ENCODE results near the gene COBL.

The COBL gene

DNA sequence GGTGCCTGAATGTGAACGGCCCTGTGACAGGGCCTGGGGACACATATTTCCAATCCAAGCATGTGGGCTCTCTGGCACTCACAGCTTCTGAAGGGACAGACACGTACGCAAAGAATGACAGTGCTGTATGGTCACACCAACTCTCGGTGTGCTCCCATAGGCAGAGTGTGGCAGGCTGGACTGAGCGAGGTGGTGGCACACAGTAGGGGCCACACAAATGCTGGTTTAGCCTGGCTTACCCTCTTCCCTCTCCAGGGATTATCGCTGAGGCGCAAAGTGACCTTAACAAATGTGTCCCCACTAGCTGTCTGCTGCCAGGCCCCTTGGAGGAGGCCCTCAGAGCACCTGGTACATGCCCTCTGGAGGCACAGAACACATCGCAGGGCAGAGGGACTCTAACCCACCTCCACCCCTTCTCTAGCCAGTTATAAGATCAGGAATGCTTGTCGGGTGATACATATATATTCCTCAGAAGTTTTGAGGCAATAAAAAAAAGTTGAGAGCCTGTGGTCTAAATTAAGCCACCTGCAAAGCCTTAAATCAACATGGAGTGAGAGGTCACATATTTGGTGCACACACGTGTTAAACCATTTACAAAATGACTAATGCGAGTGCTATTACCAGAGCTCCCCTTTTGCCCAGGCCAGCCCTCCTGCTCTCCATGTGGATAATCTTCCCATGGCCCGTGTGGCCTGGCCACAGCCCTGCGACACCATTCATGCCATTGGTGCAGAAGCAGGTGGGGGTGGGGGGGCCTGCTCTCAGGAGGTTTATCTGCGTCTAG lies 271.1 kb downstream of the COBL start:
- no peak for DNase-seq (ENCODE audit: low spot score)

DNA sequence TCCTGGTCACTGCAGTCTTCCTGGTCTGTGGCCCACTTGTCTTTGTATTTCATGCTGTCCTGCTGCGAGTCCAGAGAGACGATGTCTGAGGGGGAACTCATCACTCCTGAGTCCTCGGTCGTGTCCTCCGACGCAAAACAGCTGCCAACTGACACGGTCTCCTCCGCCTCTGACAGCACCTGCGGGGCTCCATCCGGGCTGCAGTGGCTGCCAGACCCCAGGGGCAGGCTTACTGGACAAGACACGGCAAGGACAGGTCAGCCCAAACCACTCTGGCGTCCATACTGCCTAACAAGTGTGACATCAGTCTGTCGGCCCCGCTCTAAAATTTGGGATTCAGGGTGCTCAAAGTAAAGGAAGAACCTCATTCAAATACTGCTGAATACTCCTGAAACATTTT lies 273.1 kb downstream of the COBL start:
- DNase-seq (ENCODE audit: low spot score), result no peak

DNA sequence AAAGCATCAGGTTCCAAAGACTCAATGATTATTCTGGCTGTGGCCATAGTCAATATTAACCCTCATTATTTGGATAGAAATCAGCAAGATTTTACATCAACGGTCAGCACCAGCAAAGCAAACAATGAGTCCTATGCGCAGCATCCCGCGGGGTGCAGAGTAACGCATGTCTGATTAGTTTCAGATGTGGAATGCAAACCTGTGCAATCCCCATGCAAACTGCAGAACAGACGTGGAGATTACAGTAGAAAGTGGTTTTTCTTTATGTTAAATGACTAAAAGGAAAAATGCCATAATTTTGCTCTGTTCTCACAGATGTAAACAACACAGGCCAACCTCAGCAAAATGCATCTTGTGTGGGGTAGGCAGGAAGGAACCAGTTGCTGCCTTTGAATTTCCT lies 275.8 kb downstream of the COBL start:
- DNase-seq (ENCODE audit: low spot score), result no peak

- no peak for DNase-seq (ENCODE audit: low spot score)
Observed at GRCh38 chr7:51038573-51038972, 278.0 kb downstream of the COBL start.

- DNase-seq (ENCODE audit: low spot score), result no peak
Observed at GRCh38 chr7:51035716-51036115, 280.9 kb downstream of the COBL start.

DNA sequence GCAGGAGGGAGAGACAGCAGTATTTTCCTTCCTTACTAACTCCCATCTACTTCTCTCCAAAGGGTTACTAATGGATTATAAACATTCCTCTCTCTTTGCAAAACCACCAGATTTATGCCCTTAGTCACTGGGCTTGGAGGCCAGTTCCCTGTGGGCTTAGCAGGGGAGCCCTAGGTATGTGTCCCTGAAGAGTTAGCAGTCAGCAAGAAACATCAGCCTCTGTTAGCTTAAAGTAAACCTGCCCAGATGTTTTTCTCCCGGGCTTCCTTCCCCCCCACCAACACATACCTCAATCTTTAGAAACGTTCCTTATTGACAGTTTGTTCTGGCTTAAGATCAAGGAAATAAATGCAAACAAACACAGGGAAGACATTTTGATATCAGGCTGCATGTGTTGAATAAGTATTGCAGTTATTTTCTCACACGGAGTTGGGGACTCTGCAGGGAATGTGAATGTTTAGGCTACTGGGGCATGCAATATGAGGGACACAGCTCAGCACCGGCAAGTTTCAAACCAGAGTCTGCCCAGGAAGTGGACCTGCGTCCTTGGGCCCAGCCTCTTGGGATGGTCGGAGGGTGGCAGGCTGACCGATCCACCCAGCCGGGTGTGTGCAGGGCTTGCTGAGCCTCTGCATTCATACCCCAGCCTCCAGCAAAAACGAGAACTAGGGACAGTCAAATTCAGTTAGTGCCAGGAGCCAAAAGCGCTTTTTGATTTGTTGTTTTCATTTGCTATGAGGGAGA lies 281.9 kb downstream of the COBL start:
- no peak for DNase-seq (ENCODE audit: low spot score)

DNA sequence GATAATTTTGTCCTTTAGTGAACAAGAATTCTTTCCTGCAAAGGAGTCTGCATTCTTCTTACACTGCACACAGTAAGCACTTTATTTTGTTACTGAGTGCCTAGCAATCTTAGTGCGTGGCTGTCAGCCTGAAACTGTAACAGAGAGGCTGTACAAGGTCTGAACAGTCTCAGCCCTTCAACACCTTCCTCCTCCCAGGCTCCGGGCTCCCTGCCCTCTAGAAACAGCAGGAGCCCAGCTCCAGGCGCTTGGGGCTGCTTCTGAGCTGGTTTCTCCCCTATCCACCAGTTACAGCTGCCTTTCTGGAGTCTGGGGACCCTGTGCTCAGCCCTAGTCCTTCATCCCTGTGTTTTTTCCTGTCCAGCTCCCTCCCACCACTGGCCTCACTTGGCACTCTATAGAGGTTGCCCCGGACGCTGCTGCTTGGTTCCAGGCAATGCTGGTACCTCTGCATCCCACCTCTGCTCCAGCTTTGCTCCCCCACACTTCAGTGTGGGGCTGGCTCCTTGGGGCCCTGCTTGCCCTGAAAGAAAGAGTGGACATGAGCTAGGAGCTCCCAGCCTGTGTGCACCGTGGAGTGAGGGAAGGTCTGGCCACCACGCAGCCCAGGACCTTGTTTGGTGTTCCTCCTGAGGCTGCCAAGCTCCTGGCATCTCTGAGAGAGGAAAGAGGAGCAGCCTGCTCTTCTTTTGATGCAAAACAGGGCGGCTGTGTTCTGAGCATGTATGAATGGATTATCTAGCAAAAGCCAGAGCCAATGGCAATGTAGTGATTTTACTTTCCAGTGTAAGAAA lies 282.7 kb downstream of the COBL start:
- DNase-seq (ENCODE audit: low spot score), result no peak

- DNase-seq (ENCODE audit: low spot score), result no peak
Observed at GRCh38 chr7:51031791-51032515, 284.7 kb downstream of the COBL start.

DNA sequence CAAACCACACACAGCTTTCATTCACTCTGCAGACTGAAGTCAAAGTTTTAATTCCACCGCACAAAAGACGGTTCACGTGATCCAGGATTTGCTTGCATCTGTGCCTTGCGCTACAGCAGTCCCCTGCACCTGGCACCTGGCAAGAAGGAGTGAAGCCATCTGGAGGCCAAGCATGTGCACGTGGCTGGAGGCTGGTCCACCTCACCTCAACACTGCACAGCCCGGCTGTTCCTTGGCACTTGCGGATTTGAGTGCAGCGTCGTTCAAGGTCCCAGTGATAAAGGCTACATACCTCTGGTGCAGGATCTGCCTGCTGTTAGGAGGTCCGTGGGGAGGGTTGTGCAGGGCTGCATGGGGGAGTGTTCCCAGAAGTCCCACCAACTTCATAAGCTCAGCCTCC lies 285.4 kb downstream of the COBL start:
- DNase-seq (ENCODE audit: low spot score), result no peak

DNA sequence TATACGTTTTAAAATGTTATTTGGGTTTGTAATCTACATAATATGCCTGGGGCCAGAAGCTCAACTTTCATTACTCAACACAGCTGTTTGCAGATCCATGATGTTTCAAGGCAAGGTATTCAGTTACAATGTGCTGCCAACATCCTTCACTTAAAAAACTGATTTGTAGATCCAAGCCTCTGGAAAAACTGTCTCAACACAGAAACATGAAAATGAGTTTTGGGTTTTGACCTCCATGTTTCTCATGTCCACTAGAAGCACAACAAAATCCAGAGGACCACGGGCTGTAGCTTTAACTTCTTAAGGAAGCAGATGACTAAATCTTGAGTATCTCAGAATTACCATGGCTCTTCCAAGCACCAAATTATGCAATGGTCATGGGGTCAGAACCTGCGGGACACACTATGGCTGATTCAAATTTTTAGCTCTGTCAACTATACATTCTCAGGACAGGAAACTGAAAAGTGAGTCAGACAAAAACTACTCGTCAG lies 286.9 kb downstream of the COBL start:
- DNase-seq (ENCODE audit: low spot score), result no peak

- DNase-seq (ENCODE audit: low spot score), result no peak
Observed at GRCh38 chr7:51029131-51029530, 287.5 kb downstream of the COBL start.

DNA sequence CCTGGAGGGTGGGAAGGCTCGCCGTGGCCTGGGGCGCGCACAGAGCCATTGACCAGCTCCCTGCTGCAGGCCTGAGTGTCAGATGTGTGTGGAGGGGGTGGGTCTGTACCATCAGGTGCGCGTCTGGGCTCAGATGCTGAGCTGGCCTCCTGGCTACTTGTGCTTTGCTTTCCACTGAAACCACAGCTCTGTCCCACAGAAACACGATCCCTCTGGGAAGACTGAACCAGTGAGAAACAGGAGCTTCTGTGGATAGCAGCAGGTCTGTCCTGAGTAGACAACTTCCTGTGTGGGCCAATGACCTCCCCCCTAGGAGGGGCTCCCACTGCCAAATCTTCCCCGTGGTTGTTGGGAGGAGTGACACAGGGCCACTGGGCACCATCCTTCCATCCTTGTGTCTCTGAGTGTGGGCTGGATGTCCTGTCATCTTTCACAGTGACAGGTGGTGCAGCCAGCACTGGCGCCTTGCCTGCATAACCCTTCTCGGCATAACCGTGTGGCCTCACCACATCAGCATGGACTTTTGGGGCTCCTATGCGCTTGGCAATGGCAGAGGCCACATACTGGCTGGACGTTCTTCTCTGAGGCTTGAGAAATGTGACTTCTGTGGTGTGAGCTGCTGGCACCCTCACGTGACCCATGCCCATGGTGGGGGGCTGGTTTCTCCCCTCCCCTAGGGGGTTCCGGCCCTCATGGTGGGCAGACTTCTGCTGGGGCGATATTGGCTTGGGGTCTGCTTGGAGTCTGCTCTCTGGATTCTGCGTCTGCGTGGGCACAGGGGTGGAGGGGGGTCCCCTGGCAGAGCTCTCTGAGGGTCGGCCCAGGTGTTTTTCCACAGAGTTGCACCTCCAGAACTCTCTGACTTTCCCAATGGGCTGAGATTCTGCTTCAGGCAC lies 288.4 kb downstream of the COBL start:
- no peak for DNase-seq (ENCODE audit: low spot score)

GRCh38 chr7:51027106-51027934 lies 289.3 kb downstream of the COBL start:
- no peak for DNase-seq (ENCODE audit: low spot score)

- DNase-seq (ENCODE audit: low spot score), result no peak
Observed at GRCh38 chr7:51026341-51026740, 290.3 kb downstream of the COBL start.

DNA sequence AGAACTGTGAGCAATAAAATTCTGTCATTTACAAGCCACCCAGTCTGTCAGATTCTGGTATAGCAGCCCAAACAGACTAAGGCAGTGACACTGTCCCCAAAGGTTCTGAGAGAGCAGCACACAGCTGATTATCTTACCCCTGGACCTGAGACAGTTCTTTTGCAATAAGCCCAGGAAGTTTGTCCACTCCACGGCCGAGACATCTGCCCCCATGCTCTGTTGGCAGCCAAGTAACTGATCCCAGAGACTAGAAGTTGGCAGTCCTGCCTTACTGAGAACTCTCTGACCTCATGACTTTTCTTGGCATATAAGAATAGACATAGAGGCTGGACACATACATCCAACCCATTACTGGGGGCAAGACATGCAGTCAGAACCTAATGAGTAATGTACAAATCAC lies 290.9 kb downstream of the COBL start:
- no peak for DNase-seq (ENCODE audit: low spot score)

GRCh38 chr7:51024867-51025266 lies 291.7 kb downstream of the COBL start:
- DNase-seq (ENCODE audit: low spot score), result no peak

DNA sequence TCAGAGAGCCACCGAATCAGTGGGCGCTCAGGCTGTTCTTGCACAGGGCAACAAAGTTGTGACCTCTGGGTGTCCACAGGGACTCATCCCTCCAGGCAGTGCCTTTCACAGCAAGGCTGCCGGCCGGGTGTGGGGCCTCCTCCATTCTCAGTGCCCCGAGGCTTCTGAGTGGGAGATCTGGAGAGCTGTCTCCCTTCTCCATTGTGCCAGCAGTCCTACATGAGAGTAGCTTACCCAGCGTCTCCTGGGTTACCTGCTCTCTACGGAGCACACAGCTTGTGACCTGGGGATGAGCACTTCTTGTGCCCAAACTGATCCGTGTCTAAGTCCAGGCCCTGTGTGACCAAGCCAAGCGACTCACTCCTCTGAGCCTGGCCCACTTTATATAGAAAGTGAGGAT lies 293.1 kb downstream of the COBL start:
- DNase-seq (ENCODE audit: low spot score), result no peak

DNA sequence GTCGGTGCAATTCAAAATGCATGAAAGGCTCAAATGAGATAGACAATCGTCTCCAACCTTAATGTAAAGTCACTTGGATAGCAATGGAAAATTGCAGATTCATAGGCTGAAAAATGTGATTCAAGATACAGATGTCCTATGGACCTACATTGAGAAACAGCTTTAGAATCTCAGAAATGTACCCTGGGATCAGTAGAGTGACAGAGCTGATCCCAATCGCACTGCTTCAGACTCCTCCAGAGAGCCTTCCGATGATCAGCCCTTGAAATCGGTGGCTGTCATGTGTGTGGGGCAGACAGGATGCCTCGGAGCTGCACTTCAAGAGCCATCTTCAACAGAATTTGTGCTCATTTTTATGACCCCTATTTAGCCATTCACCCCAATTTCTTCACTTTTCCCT lies 293.8 kb downstream of the COBL start:
- DNase-seq (ENCODE audit: low spot score), result no peak

DNA sequence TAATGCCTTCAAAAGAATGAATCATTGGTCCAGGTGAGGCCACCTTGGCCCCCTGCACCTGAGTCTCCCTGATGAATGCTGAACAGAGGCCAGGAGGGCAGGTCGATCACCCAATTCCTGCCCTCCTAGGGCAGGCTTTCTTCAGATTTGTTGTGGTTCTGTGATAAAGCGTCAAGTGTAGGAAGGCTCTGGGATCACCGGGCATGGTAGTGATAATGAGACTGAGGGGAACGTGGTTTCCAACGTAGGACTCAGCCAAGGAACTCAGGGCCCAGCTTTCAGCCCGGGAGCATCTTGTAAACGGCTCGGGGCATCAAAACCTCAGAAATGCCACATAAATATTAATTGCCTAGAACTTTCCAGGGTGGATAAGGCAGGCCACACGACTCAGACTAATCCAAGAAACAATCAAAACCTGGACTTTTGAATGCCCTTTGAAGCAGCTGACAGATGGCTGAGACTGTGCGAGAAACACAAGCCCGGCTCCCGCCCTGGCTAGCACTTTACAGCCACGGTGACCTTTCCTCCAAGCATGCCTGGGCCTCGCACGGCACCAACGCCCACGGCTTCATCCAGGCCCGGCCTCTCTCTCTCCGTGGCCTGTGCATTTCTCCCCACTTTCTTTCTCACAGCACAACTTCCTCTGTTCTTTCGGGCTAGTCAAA lies 294.6 kb downstream of the COBL start:
- DNase-seq (ENCODE audit: low spot score), result no peak
